GM19023 (cell line): ENCODE measurements around the gene PCTP.

ENCODE experiments used
- ATAC-seq: cut with Tn5 transposase; IDR thresholded peaks from one replicate; pipeline ENCODE4 v1.9.1; 2021; ENCODE audit warnings: mild to moderate bottlenecking, moderate library complexity; ENCODE audit not compliant: unreplicated experiment

The PCTP gene

DNA sequence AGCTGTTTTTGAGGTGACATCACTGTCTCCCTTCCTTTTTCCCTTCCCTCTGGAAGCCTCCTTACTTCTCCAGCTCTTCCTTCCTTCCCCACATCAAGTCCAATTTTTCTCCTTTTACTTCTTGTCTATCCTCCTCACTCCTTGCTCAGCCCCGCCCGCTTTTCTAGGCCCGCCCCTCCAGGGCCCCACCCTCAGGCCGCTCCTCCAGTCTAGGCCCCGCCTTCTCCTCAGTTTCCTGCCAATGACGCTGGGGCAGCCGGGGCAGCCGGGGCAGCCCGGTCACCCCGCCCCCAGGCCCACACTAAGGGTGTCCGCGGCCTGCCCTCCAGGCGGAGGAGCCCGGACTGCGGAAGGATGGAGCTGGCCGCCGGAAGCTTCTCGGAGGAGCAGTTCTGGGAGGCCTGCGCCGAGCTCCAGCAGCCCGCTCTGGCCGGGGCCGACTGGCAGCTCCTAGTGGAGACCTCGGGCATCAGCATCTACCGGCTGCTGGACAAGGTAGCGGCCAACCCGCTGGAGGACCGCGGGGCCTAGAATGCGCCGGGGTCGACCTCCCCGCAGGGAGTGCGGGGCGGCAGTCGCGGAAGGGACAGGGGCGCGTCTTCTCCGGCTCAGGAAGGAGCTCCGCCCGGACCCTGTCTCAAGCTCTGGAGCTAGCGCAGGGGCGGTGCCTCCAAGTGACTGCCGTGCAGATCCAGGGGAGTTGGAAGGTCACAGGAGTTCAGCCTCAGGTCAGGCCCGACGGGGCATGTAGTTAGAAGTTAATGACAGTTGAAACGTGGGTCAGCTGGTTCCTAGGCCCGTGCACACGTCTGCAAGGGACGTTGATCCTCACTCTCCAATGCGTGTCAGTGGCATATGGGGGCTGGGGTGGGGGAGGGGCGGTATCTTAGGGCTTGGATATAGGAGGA is at the start of gene PCTP:
TSS of gene PCTP (plus strand) at position 302 of the 908 bp plus-strand sequence. CDS start at position 355, 53 bp downstream.
- ATAC-seq, result peak; percentile 99

DNA sequence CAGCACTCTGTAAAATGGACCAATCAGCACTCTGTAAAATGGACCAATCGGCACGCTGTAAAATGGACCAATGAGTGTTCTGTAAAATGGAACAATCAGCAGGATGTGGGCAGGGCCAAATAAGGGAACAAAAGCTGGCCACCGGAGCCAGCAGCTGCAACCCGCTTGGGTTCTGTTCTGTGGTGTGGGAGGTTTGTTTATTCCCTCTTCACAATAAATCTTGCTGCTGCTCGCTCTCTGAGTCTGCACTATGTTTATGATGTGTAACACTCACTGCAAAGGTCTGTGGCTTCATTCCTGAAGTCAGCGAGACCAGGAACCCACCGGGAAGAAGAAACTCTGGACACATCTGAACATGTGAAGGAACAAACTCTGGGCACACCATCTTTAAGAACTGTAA is 48.7 kb upstream of the PCTP start:
- no peak for ATAC-seq

DNA sequence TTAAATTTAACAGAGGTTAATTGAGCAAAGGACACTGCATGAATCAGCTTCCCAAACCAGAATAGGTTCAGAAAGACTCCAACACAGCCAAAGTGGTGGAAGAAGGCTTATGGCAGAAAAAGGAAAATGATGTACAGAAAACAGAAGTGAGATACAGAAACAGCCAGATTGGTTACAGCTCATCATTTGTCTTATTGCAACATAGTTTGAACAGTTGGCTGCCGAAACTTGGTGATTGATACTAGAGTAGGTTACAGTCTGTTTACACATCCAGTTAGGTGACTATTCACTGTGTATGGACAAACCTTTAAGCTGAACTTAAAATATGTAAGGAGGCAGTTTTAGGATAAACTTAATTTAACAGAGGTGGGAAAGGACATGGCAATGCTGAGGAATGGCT is 46.5 kb upstream of the PCTP start:
- no peak for ATAC-seq

DNA sequence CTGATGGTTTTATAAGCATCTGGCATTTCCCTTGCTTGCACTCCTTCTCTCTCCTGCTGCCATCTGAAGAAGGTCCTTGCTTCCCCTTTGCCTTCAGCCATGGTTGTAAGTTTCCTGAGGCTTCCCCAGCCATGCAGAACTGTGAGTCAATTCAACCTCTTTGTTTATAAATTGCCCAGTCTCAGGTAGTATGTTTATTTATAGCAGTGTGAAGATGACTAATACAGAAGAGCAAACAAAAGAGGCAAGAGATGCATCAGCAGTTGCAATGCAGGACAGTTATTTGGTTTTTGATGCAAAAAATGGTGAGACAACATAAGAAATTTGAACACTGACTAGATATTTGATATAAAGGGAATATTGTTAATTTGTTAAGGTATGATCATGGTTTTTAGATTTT is 45.0 kb upstream of the PCTP start:
- peak; percentile 54 for ATAC-seq

DNA sequence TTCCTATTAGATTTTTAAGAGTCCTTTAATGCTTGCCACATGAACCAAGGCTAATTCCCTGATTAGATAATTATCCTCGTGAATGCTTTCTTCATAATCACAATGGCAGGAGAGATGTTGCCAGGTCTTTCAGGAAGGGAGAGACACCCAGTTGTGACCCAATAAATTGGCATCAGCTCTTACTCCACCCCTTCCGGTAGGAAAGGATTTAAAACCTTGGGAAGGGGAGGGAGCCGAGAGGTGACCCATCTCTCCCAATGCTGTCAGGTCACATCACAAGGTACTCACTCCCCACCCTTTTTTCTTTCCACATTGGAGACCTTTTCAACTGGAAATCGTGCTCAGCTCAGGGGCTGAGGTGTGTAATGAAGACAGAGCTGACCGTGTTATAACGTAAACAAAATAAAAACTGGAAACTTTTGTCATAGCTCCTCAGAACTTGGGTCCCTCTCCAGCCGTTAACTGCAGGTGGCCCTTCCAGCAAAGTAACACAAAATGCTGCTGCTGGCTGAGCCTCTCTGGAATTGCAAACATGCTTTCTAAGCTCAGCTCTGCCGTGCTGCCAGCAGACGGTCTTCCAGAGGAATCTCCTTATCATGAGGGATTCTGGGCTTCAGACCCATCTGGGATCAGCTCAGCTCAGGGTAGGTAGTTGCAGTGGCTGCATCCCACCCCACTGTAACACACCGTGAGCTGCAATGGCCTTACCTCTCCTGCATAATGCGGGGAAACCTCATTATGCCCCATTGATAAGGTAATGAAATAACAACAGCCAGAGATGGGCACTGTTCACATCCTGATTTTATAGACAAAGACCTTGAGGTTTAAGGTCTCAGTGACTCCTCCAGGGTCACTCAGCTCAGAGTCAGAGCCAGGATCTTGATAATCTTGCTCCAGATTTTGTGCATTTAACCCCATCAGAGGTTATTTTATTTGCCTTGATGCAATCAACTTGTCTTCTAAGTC is 43.8 kb upstream of the PCTP start:
- ATAC-seq, result no peak

DNA sequence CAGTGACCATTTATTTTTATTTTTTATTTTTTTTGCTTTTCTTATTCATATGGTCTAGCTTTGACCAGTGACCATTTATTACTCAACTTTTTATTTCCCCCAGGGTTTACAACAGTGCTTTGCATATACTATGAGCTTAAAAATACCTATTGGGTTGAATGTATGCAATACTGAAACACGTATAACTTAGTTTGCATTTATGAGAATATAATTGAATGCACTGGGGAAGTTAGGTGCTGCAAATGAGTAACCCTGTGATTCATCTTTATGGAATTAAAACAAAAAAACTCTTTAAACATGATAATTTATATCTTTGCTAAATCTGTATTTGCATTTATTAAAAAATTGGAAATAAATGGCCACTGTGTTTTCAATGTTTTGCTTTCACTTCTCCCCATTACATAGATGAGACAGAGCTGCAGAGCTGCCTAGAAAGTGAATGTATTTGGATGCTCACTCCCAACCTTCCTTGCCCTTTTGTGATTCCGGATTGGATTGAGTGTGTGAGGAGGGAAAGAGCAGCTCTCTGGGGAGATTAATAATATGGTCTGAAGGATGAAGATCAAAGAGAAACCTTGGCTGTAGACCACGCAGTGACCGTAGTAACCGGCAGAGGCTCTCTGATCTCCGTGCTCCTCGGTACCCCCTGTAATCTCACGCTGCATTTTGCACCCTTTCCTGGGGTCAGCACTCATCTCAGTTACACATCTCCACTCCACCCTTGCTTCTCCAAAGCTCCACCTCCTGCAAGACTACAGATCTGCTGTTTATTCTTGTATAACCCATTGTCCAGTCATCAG is 42.5 kb upstream of the PCTP start:
- no peak for ATAC-seq

DNA sequence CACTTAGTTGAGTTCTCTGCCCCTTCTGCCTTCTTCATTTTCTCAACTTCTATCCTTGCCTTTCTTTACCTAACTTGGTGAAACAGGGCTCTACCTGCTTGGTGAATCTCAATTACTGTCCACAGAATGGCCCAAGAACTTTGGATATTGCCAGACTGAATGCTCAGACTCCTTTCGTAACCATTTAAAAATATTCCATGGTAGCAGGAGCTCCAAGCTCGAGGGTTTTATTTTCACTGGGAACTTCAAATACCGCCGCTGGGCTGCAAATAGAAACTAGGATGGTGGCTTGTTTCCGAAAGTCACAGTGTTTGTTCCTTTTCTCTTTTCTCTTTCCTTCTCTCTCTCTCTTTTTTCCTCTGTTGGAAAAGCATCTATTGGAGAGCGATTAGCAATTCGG is 41.4 kb upstream of the PCTP start:
- ATAC-seq, result no peak

DNA sequence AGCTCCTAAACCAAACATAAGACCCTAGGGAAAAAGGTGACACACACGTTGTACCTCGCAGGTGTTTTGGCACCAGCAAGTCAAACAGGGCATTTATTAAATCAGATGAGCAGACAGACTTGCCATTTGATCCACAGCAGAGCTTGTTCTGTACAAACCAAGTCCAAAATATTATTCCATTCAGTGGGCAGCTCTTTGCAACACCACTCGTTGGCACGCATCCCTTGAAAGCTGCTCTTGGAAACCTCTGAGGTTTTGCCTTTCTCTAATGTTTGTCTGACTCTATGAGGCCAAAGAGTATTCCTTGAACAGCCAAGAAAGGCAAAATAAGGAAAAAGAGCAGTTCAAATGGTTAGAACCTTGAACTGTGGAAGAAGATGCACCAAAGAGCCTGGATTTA is 40.9 kb upstream of the PCTP start:
- ATAC-seq, result no peak

DNA sequence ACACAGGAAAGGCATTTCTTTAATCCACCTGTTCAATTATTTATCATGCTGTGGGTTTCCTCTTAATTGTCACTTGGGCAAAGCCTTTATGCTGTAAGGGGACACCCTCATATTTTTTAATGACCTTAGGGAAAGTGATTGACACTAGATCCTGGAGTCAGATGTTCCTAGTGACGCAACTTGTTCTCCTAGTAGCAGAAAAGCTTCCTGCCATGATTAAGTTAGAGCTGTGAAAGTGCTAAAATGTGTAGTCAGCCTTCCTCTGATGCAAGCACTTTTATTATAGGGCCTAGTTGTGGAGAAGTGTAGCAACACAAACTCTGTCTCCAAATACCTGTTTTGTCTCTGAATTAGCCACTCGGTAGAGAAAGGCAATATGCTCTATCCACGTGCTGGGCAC is 40.4 kb upstream of the PCTP start:
- ATAC-seq, result no peak

DNA sequence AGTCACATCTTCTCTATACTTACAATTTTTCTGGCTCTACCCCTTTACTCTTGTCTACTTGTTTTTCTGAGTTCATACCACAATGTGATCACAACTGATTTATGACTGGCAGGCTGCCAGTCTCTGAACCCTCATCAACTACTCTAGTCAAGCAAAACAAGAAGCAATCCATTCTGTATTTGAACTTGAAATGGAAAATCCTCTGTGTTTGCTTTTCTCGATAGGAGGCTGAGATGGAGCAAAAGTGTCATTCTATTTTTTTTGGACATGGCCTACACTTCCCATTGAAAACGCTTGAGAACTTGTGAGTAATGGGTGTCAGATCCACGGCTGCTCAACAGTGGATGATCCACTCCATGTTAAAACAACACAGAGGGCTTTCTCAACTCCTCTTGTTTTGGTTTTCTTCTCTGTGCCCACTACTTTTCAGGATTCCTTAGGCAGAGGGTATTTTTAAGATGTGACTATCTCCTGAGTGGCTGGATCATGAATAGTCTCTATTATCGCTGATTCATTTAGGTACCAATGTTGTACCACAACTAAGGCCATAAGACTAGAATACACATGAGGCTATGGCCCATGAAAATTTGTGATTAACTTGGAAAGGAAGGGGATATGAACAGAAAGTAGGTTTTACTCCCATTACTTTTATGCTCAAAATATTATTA is 39.9 kb upstream of the PCTP start:
- no peak for ATAC-seq

DNA sequence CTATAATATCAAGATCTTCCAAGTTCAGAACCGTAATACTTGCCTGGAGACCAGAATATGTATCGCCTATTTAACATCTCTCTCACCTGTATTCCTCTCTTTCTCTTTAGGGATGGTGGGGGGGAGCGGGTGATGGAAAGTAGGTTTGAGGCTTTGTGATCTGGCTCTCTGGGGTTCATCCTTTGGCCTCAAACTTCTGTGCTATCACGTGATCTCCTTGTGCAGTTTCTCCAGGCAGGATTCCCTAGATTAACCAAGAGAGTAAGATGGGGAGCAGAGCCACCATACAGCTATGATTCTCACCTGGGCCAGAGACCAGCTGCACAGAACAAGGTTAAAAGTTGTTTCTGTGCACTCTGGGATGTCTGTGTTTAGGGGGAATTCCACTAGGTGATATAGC is 33.4 kb upstream of the PCTP start:
- ATAC-seq, result no peak

DNA sequence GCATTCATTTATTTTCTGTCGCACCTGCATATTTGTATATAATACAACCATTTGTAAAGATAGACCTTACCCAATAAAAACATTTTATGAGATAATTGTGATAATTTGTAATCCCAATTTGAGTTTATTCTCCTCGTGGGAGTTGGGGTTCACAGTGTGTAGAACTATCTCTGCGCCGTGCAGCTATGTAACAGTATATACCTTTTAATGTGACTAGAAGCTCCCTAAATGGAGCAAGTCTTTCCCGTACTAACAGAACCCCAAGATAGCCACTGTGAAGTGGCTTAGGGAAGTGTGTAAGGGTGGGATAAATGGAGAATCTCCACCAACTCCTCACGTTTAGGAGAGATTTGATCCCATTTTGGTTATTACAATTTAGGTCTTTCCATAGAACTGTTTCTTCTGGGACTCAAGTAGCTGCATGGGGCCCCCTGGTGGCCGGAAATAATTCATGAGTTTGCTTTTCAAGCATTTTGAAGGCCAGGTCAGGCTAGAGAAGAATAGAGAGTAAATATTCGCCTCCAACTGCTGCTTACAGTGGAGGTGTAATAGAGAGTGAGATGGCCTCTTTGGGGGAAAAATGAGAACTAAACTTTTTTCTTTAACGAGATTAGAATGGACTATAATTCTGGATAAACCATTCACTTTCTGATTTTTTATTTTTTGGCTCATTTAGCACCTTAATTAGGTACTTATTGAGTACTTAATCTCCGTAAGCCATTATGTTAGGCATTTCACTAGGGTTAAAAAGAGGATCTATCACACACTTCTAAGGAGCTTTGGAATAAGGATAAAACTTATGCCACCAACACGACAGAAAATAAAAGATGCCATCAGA is 32.7 kb upstream of the PCTP start:
- no peak for ATAC-seq

DNA sequence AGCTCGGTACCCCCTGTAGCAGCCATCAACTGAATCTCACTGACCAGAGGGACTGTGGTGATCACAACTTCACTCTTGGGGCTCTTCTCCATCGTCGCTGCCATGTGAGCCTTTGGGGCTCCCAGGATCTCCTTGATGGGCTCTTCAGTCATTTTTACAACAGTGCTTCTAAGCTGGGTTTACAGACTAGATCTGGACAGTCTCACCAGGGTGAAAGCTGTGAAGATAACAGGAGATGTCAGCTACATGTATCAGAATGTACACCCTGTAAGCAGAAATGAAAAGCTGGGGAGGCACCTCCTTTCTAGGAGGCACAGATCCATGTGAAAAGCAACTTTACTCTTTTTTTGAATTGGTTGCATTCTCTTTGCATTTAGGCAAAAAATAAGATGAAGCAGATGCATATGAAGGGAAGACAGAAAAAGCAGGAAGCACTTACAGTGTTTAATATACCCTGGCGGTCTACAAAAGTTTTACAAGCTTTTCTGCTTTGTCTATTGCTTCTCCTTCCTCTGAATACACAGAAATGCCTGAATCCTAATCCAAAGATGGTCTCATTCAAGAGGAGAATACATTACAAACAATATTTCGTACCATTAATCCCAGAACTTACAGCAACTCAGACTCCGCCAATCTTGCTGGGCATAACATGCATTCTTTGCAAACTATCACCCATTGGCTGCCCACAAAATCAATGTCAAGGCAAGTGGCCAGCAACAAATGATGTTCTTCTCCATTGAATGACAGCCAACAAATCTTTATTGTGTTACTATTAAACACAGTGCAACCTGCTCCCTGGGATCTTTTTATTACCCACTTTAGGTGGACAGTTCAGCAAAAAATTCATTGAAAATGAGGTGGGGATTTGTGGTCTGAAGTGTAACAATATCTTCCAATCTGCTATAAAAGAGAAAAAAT is 29.7 kb upstream of the PCTP start:
- ATAC-seq, result no peak

DNA sequence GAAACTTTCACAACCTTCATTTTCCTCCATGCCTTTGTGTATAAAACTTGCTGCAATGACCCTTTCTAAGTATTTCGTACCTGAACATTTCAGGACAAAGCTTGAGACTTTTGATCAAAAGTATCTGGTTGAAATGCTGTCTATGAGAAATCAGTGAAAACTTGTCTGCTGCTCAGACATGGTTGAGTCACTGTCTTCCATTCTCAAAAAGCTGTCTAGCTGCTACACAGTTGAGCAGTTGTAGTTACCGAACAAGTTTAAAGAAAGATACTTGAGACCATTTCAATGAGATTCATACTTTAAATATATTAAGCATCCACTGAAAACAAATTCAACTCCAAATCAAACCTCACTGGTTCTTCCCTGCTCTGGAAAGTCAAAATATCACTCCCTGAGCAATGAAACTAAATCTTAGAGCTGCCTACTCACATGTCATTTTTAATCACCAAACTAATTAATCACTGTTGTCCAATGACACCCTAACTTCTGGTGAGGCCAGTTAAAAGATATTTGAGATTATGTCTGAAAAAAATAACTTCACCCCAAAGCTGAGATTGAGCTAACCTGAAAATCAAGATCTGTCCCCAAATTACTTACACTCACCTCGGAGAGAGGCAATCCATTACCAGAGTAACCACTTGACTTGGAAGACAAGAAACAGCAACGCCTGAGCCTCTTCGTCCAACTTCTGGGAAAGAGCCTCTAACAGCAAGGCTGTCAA is 28.7 kb upstream of the PCTP start:
- ATAC-seq, result no peak

DNA sequence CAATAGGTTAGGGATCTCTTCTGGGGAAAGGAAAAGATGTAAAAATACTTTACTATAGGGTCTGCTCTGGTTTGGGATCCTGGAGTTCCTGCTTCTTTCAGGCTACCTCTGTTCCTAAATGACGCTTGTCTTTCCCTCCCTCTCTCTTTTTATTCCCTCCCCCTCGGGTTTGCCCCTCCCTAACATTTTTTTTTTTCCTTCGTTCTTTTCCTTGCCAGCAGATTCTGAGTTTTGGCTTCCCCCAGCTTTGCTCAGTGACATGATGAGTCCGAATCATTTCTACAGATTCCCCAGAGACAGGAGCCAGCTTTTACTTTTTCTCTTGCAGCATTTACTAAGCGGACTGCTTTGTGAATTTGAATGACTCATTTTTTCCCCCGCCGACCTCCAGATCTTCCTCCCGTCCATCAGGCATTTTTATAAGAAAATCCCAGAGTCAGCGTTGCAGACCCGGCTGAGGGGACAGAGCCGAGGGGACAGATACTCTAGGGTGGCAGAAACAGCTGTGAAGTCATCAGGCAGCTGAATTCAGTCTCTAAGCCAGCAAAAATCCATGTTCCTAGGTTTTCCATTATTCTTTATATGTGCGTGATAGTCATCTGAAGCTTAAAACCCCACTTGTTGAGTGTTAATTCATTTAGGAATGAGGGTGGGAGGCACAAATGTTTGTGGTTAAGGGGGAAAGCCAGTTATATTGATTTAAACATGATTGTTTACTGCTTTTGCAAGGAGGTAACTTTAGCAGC is 27.9 kb upstream of the PCTP start, which contains the start of gene TMEM100:
TSS of gene TMEM100 (minus strand) at position 123 of the 746 bp plus-strand sequence. CDS start 1,794 bp downstream, outside the sequence.
- ATAC-seq, result no peak

DNA sequence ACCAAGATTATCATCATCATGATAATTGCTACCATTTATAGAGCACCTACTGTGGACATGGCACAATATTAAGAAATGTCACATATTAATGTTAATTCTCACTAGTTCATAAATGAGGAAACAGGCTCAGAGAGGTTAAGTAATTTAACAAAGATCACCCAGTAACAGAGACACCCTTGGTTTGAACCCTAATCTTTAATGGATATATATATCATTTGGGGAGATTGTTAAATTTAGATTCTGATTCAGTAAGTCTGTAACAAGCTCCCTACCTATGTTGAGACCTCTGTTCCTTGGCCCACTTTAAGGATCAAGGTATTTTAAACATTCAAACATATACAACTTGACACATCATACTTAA is 27.4 kb upstream of the PCTP start:
- no peak for ATAC-seq

DNA sequence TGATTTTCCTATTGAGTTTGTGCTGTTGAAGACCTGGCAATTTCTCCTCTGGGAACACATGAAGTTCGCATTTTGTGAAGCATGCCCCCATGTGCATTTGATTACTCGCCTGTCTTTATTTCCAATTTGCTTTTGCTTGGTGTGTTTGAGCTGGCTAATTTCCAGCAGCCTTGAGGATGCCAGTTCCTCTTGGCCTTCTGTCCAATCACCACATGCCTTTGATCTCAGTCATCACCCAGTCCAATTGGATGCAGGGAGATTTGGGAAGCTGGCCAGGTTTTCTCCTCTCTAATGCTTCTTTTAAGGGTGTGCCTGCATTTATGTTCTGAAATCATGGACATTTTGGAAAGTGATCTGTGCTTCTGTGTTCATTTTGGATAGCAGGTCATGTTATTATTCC is 24.4 kb upstream of the PCTP start:
- ATAC-seq, result no peak
